Lung microvascular endothelial cell (primary cell): ENCODE measurements around the gene DSPP. TPM values are rescaled to one million over a fixed set of nuclear protein-coding genes. Genes with fewer than 3 reads are reported as not detected.
"Not testable (repeated sequence)": the region's sequence is repeated elsewhere in the genome, so short reads cannot be mapped to it uniquely, and the experiment has no call there.

ENCODE experiments used
- DNase-seq, 2 donors: peaks; one replicate each; pipeline versions ENCODE4 v3.0.0 to v3.0.0-alpha.2; 2010; ENCODE audit warnings: low read depth in 2 of 2
- total RNA-seq: library from RNA; depleted of rRNA; stranded (reverse); fragments of >200 nt; gene quantifications from 2 replicates; pipeline ENCODE4 v1.2.1, GENCODE V29; 2014

Gene DSPP
- total RNA-seq: not detected in 2 replicates

- DNase-seq: no peak
Observed at GRCh38 chr4:87608229-87608628, at the start of gene DSPP. Gene DSPP (plus strand): TSS chr4:87608529. CDS start chr4:87610909, 2,380 bp downstream.

DNA sequence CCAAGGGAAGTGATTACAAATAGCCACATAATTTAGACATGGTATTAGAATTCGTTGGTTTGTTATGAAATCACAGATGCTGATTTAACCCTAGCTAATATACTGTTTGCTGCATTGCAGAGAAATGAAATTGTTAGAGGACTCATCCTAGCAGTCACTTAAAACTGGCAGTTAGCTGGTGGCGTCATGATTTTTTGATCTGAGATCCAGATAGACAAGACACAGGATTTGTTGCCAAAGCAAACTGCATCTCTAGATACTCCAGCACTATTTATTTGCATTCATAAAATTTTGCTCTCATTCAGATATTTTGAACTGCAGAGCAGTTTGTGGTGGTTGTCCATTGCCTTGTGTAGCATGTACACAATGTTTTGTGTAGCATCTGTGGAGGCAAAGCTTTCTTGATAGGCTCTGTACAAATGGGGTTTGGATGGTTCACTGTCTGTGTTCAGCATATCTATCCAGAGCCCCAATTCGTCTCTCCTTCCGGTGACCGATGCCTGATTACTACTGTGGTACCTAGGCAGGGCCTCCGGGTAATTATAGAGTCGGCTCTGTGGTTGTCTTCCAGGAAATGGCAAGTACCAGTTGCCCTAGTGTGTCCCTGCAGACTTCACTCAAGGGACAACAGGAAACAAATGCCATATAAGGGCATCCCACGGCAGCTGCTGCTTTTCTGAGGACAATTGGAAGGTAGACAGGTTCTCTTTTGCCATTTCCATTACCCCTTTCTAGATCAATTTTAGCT is 49.1 kb upstream of the DSPP start:
- no peak for DNase-seq

GRCh38 chr4:87560802-87561201 is 47.5 kb upstream of the DSPP start:
- DNase-seq: no peak

DNA sequence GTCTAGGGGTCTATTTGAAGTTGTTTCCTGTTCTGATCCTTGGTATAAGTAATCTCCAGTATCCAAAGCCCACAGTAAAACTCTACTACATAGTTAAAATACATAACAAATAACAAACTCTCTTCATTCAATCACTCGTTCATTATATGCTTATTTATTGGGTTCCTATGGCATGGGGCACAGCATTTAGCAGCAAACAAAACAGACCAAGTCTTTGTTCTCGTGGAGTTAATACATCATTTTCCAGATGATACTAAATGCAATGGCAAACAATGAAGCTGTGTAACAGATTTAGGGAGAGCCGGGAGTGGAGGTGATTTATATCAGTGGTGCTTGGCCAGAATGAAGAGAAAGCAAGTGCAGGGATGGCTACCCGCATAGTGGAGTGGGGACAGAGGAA is 42.6 kb upstream of the DSPP start:
- no peak for DNase-seq

DNA sequence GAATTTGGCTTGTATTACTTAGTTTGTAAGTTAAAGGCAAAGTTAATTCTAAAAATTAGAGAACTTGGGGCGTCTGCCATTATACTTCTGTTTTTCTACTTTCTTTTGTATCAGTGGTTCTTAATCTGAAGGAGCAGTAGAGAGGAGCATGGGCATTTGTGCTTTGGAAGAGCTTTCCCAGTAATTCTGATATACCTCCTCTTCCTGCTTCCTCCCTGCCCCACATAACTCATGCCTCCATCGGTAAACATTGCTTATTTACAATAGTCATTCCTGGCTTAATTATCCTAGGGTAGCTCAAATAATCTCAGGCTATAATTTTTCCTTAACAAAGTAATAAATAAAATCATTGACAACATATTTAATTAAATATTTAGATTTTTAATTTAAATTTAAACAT is 42.1 kb upstream of the DSPP start:
- DNase-seq: no peak

DNA sequence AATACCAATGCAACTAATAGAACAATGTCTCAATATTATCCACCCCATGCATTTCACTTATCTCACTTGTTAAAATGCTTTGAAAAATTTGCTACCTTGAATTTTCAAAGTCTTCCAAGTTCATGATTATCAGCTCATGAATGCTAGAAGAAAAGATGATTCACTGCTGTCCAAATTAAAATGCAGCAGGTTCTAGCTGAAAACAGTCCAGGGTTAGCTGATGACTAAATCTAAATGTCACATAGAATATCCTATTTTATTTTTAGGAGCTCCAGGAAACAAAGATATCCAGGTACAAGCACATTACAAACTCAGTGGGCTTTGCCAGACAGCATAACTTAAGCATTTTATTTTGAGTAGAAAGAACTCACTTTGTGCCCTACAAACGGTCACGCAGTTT is 41.1 kb upstream of the DSPP start:
- no peak for DNase-seq

DNA sequence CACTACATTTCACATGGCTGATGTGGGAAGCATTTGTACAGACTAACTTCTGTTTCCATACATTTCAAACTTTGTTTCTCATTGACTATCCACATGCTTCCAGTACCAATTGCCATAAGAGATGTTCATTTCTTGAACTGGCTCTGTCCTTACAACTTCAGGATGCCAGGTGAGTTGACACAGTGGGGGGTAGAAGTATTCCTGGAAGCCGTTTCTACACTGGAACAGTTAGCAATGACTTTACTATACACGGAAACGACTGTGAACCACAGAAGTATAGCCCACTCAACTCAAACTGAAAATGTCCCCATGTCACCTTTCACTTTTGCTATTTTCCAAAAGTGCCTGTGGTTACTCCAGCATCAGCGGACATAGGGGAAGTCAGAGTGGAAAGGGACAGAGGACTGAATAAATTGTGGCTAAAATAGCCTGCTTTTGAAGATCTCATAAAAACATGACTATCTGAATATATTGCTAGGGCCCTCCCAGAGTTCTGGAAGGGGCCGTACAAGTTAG is 38.0 kb upstream of the DSPP start:
- DNase-seq: no peak

DNA sequence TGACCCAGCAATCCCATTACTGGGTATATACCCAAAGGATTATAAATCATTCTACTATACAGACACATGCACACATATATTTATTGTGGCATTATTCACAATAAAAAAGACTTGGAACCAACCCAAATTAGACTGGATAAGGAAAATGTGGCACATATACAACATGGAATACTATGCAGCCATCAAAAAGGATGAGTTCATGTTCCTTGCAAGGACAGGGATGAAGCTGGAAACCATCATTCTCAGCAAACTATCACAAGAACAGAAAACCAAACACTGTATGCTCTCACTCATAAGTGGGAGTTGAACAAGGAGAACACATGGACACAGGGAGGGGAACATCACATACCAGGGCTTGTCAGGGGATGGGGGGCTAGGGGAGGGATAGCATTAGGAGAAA is 34.0 kb upstream of the DSPP start:
- DNase-seq: not testable (repeated sequence)

DNA sequence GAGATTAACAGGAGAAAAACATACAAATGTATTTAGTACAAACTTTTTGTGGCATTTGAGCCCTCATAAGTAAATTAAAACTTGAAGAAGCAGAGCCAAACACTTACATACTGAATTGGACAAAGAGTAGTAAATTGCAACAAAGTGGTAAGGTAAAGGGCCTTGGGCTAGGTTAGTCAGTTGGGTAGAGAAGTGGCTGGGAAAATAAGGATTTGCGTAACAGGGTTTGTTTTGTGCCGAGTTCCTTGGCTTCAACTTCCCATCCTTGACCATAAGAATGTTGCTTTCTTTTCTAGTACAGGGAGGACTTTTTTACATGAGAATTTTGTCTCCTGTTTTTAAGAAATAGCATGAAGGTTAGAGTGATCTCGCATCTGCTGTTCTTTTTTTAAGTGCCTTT is 33.3 kb upstream of the DSPP start:
- DNase-seq: no peak

DNA sequence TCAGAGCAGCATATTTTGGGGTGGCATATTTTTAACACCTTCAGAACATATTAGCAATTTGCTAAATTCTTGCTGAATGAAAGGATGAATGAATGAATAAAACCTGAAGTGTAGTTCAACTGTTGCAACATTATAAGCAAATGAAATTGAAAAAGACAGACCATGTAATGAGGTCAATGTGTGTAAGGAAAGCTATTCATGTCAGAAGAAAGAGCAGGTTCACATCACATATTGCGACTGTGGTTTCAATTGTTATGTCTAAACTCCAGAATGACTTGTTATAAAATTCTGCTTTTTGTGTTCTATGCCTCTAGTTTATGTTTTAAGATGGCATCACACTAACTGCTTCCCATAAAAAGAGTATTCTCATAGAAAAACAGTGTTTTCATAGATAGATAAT is 32.9 kb upstream of the DSPP start:
- no peak for DNase-seq

- DNase-seq: no peak
Observed at GRCh38 chr4:87575983-87576382, 32.3 kb upstream of the DSPP start.

DNA sequence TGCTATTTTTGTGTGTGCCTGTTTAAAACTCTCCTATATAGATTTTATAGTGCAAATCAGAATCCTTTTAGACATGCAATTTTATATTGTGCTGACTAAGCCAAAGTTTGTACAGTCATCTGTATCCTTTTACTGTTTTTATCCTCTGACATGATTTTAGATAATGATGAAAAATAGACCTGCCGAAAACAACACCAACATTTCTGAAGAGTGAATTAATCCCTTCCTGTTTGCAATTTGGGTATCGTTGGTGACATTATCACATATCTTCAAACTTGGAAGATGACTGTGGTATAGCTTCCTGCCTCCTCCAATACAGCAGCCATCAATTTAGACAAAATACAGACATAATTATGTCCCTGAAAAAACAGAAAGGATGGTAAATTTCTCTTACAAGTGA is 28.9 kb upstream of the DSPP start:
- DNase-seq: no peak

DNA sequence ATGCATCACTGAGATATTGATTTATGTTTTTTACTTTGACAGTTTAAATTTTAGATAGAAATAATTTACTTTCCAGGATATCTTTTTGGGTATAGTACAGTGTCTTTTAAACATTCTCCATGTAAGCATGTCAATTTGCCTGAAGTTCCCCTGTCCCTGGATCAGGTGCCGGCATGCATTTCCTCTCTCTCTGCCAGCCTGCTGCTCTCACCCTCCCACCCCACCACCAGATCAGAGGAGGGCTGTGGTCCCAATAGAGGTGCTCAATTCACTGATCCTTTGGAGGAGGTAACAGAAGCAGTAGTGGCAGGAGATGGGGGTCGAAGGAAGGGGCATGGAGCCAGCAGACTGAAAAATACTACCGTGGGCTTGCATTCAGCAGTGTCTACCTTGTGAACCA is 28.3 kb upstream of the DSPP start:
- DNase-seq: no peak

DNA sequence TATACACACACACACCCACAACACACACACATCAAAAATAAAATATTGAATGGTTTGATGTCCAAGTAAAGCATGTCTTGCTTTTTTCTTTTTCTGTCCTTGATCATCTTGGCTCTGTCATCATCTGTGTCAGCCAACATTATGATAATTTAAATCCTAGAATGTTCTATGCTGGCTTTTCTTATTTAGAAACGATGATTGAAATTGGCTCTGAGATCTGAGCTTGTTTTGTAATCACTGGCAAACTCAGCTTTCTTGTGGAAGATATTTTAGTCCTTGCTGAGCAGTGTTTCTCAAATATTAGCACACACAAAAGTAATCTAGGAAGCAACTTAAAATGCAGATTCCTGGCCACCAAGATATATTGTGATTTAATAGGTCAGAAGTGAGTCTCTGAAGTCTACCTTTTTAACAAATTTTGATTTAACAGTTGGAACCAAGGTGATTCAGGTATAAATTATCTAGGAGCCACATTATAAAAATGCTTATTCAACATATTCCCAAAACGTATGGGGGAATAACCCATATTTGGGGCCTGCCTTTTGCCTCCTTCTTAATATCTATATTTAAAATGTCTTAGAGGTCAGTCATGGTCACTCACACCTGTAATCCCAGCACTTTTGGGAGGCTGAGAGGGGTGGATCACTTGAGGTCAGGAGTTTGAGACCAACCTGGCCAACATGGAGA is 24.0 kb upstream of the DSPP start:
- DNase-seq: no peak

GRCh38 chr4:87589531-87589930 is 18.8 kb upstream of the DSPP start:
- peak in 1 of 2 donors; percentile 46 for DNase-seq

DNA sequence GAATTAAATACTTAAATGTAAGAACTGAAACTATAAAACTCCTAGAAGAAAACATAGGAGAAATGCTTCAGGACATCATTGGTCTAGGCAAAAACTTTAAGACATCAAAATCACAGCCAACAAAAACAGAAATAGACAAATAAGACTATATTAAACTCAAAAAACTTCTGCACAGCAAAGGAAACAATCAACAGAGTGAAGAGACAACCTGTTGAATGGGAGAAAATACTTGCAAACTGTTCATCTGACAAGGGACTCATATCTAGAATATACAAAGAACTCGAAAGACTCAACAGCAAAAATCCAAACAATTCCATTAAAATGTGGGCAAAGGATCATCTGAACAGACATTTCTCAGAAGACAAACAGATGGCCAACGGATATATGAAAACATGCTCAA is 16.2 kb upstream of the DSPP start:
- no peak for DNase-seq

DNA sequence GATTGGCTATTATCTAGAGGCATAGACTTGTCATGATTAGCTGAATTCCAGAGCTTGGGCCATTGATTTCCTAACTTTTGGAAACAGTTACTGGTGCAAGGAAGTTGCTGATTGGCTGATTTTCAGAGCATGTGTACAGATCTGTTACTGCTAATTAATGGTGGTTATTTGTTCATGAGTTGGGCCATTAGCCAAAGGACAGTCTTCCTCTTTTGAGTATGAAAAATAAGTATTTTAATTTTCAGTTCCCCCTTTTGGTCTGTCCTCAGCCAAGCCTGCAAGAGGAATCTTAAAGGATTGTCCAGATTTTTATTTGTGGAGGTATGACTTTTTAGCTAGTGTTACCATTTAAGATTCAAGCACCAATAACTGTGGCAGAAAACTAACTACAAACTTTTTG is 7.0 kb upstream of the DSPP start:
- DNase-seq: no peak

DNA sequence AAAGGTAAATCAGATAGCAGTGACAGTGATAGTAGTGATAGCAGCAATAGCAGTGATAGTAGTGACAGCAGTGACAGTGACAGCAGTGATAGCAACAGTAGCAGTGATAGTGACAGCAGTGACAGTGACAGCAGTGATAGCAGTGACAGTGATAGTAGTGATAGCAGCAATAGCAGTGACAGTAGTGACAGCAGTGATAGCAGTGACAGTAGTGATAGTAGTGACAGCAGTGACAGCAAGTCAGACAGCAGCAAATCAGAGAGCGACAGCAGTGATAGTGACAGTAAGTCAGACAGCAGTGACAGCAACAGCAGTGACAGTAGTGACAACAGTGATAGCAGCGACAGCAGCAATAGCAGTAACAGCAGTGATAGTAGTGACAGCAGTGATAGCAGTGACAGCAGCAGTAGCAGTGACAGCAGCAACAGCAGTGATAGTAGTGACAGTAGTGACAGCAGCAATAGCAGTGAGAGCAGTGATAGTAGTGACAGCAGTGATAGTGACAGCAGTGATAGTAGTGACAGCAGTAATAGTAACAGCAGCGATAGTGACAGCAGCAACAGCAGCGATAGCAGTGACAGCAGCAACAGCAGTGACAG is 6.1 kb downstream of the DSPP start:
- no peak for DNase-seq

GRCh38 chr4:87616268-87616667 is 7.9 kb downstream of the DSPP start:
- no peak for DNase-seq

GRCh38 chr4:87620086-87620485 is 11.8 kb downstream of the DSPP start:
- DNase-seq: no peak

DNA sequence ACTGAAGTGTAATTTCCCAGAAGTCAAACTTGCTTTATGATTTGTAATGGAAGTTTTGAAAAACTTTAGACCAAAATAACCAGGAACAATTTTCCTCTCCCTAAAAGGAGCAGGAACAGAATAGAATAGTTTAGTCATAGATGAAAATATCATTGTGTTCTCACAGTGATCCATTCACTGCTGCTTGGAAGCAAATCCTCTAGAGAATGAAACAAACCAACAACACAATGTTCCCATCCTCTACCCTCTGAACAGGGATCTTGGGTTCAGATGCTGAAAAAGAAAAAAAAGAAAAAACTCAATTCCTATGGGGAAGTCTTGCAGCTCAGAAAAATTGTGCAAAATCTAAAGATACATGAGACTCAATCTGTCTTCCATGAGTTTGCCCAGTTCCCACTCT is 12.2 kb downstream of the DSPP start:
- no peak for DNase-seq

DNA sequence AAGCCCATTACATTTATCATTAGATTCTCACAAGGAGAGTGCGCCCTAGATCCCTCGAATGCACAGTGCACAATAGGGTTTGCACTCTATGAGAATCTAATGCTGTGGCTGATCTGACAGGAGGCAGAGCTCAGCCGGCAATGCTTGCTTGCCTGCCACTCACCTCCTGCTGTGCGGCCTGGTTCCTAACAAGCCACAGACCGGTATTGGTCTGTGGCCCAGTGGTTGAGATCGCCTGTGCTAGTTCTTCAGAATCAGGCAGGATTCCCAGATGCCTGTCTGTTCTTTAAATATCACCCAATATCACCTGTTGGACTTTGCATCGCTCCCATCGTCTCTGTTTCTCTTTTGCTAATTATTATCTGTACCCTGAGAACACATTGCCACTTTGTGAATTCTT is 14.0 kb downstream of the DSPP start:
- DNase-seq: no peak

GRCh38 chr4:87624698-87625097 is 16.4 kb downstream of the DSPP start:
- DNase-seq: no peak
